DOHH2 (cell line): ENCODE results near the gene KDM4C.

Experiments
- EZH2phosphoT487 ChIP-seq: fragments of 200-600 bp; sonication (generic); IDR thresholded peaks from 2 replicates; pipeline ENCODE4 v1.6.1; 2017; ENCODE audit warnings: borderline replicate concordance, mild to moderate bottlenecking, antibody characterized with exemption, low read length, moderate library complexity, mixed read lengths
- TF ChIP-seq, protein P1 (sequence below): fragments of 200-600 bp; sonication (generic); IDR thresholded peaks from one replicate; pipeline ENCODE4 v1.5.1; 2014; ENCODE audit warnings: antibody characterized with exemption, mild to moderate bottlenecking, low read depth, low read length; ENCODE audit not compliant: poor library complexity, severe bottlenecking

DNA sequence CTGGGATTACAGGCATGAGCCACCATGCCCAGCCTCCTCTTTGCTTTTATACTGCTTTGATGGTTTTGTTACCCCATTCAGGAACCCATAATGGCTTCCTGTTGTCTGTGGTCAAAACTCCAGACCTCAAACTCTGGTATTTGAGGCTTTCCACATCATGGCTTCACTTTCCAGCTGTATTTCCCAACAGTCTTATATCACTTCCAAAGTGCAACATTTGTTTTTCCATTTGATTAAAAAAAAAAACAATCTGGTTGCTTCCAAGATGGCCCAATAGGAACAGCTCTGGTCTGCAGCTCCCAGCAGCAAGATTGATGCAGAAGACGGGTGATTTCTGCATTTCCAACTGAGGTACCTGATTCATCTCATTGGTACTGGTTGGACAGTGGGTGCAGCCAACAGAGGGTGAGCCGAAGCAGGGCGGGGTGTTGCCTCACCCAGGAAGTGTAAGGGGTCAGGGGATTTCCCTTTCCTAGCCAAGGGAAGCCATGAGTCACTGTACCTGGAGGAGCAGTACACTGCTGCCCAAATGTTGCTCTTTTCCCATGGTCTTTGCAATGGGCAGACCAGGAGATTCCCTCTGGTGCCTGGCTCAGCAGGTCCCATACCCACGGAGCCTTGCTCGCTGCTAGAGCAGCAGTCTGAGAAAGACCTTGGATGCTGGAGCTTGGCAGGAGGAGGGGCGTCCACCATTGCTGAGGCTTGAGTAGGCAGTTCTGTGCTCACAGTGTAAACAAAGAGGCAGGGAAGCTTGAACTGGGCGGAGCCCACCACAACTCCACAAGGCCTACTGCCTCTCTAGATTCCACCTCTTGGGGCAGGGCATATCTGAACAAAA lies 458.4 kb downstream of the KDM4C start:
- TF ChIP-seq, protein P1, sequence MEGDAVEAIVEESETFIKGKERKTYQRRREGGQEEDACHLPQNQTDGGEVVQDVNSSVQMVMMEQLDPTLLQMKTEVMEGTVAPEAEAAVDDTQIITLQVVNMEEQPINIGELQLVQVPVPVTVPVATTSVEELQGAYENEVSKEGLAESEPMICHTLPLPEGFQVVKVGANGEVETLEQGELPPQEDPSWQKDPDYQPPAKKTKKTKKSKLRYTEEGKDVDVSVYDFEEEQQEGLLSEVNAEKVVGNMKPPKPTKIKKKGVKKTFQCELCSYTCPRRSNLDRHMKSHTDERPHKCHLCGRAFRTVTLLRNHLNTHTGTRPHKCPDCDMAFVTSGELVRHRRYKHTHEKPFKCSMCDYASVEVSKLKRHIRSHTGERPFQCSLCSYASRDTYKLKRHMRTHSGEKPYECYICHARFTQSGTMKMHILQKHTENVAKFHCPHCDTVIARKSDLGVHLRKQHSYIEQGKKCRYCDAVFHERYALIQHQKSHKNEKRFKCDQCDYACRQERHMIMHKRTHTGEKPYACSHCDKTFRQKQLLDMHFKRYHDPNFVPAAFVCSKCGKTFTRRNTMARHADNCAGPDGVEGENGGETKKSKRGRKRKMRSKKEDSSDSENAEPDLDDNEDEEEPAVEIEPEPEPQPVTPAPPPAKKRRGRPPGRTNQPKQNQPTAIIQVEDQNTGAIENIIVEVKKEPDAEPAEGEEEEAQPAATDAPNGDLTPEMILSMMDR: no peak
- TF ChIP-seq EZH2phosphoT487: no peak
